Activated T-cell treated with anti-CD3 and anti-CD28 coated beads for 48 hours (primary cell): ENCODE data around the gene PIM3.
A peak's percentile ranks its signal among the peaks of the same experiment; 100 is the strongest.

Experiments
- DNase-seq: peaks from one replicate; pipeline ENCODE4 v3.0.0-alpha.2; 2020; ENCODE audit warnings: low read depth

The PIM3 gene

GRCh38 chr22:49960159-49961004 is at the start of gene PIM3:
TSS of gene PIM3 (plus strand) at chr22:49960772. CDS start at chr22:49960948, 176 bp downstream.
- peak; percentile 94 for DNase-seq

- DNase-seq = no peak
Measured at GRCh38 chr22:49911881-49912625, 48.5 kb upstream of the PIM3 start.

GRCh38 chr22:49913026-49913425 is 47.5 kb upstream of the PIM3 start:
- DNase-seq = no peak

GRCh38 chr22:49913446-49913845 is 47.1 kb upstream of the PIM3 start:
- DNase-seq = no peak

- no peak for DNase-seq
Measured at GRCh38 chr22:49914256-49914655, 46.3 kb upstream of the PIM3 start.

- no peak for DNase-seq
Measured at GRCh38 chr22:49915610-49916009, 45.0 kb upstream of the PIM3 start.

GRCh38 chr22:49916831-49917230 is 43.7 kb upstream of the PIM3 start:
- DNase-seq = no peak

- DNase-seq = peak; percentile 96
Measured at GRCh38 chr22:49917974-49918910, 42.3 kb upstream of the PIM3 start, which contains the start of the genes ALG12 and CRELD2. TSS of gene ALG12 (minus strand) at chr22:49918438. CDS start at chr22:49913765, 4,673 bp downstream. TSS of gene CRELD2 (plus strand) at chr22:49918634. CDS start at chr22:49918770, 136 bp downstream.

- DNase-seq = no peak
Measured at GRCh38 chr22:49918911-49919881, 41.4 kb upstream of the PIM3 start.

GRCh38 chr22:49920859-49921258 is 39.7 kb upstream of the PIM3 start:
- no peak for DNase-seq

- DNase-seq = no peak
Measured at GRCh38 chr22:49921508-49922278, 38.9 kb upstream of the PIM3 start.

GRCh38 chr22:49922484-49922883 is 38.1 kb upstream of the PIM3 start:
- DNase-seq = no peak

GRCh38 chr22:49922926-49923325 is 37.6 kb upstream of the PIM3 start:
- no peak for DNase-seq

- no peak for DNase-seq
Measured at GRCh38 chr22:49923445-49923844, 37.1 kb upstream of the PIM3 start.

GRCh38 chr22:49924113-49924833 is 36.3 kb upstream of the PIM3 start:
- DNase-seq = no peak

GRCh38 chr22:49925525-49926128 is 34.9 kb upstream of the PIM3 start:
- DNase-seq = peak; percentile 39

GRCh38 chr22:49926916-49927315 is 33.7 kb upstream of the PIM3 start:
- no peak for DNase-seq

GRCh38 chr22:49927483-49928184 is 32.9 kb upstream of the PIM3 start:
- DNase-seq = no peak
